ENCODE results near the gene CLIC5. TPM values are rescaled to one million over a fixed set of nuclear protein-coding genes. Genes with fewer than 3 reads are reported as not detected.

Gene CLIC5
- total RNA-seq, 1 donor from 2014 or later: 5.2 TPM

DNA sequence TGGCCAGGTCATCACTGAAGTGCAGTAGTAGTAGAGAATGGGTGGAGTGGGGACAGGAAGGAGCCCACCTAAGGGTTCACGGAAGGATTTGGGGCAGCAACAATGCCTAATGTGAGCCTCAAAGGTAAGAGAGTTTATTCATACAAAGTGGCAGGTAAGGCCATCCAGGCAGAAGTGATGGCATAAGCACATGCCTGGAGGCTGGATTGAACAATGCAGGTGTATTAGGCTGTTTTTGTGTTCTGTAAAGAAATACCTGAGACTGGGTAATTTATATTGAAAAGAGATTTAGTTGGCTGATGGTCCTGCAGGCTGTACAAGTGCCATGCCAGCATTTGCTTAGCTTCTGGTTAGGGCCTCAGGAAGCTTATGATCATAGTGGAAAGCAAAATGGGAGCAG, 48.3 kb downstream of the CLIC5 start:
- TF ChIP-seq CTCF (conservative IDR thresholded peaks at IDR 0.05; ENCODE audit: low read depth, low read length): no peak
- DNase-seq (ENCODE audit: low read depth): no peak

DNA sequence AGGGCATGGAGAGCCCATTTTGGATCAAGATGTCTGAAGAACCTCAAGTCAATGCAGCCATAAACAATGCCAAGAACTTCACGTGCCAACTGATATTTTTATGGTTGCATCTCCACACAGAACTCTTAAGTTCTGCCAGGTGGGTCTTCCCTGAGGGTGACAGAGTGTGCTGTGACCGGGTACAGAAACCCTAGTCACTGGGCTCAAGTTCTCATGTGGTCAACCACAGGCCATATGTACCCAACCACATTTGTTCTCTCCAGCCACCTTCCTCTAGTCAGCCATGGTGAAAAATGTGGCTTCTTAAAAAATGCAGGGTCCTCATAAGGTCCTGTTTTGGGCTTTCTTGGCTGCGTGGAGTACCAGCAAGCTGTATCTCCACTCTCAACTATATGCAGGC, 48.9 kb downstream of the CLIC5 start:
- no peak for DNase-seq (ENCODE audit: low read depth)
- no peak for TF ChIP-seq CTCF (conservative IDR thresholded peaks at IDR 0.05; ENCODE audit: low read depth, low read length)
- no peak overlapping the region for H3K4me3 ChIP-seq (ENCODE audit: low read depth, low read length)

More for the DNA sequence above, 48.3 kb downstream of the CLIC5 start:
- no peak overlapping the region for H3K4me3 ChIP-seq (ENCODE audit: low read depth, low read length)

GRCh38 chr6:45966340-45966739, 49.3 kb downstream of the CLIC5 start:
- no peak for DNase-seq (ENCODE audit: low read depth)
- TF ChIP-seq CTCF (conservative IDR thresholded peaks at IDR 0.05; ENCODE audit: low read depth, low read length): no peak
- H3K4me3 ChIP-seq (ENCODE audit: low read depth, low read length): no peak overlapping the region

DNA sequence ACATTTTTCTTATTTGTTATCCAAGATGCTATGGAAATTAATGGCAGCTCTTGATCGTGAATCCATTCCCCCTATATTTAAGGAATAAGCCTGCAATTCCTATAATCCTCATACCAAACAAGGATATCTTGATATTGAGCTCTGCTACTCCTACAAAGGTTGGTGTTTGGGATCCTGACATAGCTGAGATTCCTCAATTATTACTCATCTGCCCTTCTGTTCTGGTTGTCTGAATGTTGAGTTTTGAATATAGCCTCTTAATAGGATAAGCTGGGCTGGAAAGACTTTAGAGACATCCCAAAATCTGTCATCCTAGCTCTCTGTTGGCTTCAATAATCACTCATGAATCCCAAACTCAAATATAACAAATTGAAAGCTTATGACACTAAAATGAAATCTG, 49.9 kb downstream of the CLIC5 start:
- no peak for TF ChIP-seq CTCF (conservative IDR thresholded peaks at IDR 0.05; ENCODE audit: low read depth, low read length)
- no peak overlapping the region for H3K4me3 ChIP-seq (ENCODE audit: low read depth, low read length)
- DNase-seq (ENCODE audit: low read depth): no peak

- TF ChIP-seq CTCF (conservative IDR thresholded peaks at IDR 0.05; ENCODE audit: low read depth, low read length): no peak
- no peak for DNase-seq (ENCODE audit: low read depth)
Measured at GRCh38 chr6:45965007-45965406, 50.7 kb downstream of the CLIC5 start.

GRCh38 chr6:45964300-45964699, 51.4 kb downstream of the CLIC5 start:
- no peak overlapping the region for H3K4me3 ChIP-seq (ENCODE audit: low read depth, low read length)
- DNase-seq (ENCODE audit: low read depth): no peak
- TF ChIP-seq CTCF (conservative IDR thresholded peaks at IDR 0.05; ENCODE audit: low read depth, low read length): no peak

More at GRCh38 chr6:45965007-45965406, 50.7 kb downstream of the CLIC5 start:
- no peak overlapping the region for H3K4me3 ChIP-seq (ENCODE audit: low read depth, low read length)

DNA sequence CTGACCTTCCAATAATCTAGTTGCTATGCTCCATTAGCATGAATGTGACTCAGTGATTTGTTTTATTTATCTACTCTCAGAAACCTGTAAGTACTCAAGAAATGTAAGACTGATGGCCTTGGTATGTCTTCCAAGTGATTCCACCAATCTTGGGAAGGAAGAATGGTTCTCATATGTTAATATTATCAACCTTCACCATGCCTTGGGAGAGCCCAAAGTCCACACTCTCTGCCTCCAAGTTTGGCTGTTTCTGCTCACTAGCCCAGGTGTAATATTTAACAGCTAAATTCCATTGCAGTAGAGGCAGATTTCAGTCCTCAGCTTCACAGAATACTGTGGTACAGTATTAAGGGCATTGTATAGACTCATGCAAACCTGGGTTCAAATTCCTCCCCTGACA, 51.8 kb downstream of the CLIC5 start:
- no peak for DNase-seq (ENCODE audit: low read depth)
- no peak overlapping the region for H3K4me3 ChIP-seq (ENCODE audit: low read depth, low read length)
- no peak for TF ChIP-seq CTCF (conservative IDR thresholded peaks at IDR 0.05; ENCODE audit: low read depth, low read length)
